HepG2 (cell line): ENCODE data around the gene FAM83G. TPM values are rescaled to one million over a fixed set of nuclear protein-coding genes. Genes with fewer than 3 reads are reported as not detected.

ENCODE experiments used
- ATAC-seq: fragments of 200-7000 bp; cut with Tn5 transposase; 3 replicates; pipeline ENCODE4 v1.9.1; 2020; ENCODE audit warnings: mild to moderate bottlenecking, moderate library complexity
- BruUV-seq: library from RNA; stranded (reverse); fragments of 400-500 nt; replicated peaks from 2 replicates; lab custom pipeline; 2021; lab: Mats Ljungman, UMichigan
- CTCF ChIA-PET: fragments of 300-600 bp; formaldehyde crosslinking; extraction: SDS; loops from one replicate; lab custom pipeline; 2021; ENCODE audit warnings: low total read pairs, inconsistent platforms, low intra/inter-chr PET ratio; lab: Yijun Ruan, JAX
- POLR2A ChIA-PET: fragments of 350-600 bp; sonication (Branson Sonifier 250); formaldehyde crosslinking; loops from one replicate; lab custom pipeline; 2020; ENCODE audit warnings: antibody characterized with exemption, inconsistent platforms; lab: Yijun Ruan, JAX
- DNase-seq: peaks from one replicate; pipeline ENCODE4 v3.0.0-alpha.2; 2015; ENCODE audit warnings: low spot score
- FAIRE-seq: peaks from 3 replicates; lab custom pipeline; 2011; peaks lifted over from hg19 to GRCh38; lab: Jason Lieb, UNC
- H2AFZ ChIP-seq: one replicate; pipeline ENCODE4 v1.6.1; 2011; ENCODE audit warnings: low read length, inconsistent platforms
- H3K27ac ChIP-seq: fragments of 300-600 bp; 3 replicates; pipeline ENCODE4 v1.8.0; 2011; ENCODE audit warnings: mixed run types, mild to moderate bottlenecking, mixed read lengths, low read length, inconsistent platforms; ENCODE audit not compliant: insufficient read depth; ENCODE audit errors: extremely low read length
- H3K27me3 ChIP-seq, 2 experiments: fragments of 200-600 bp in 1 of 2; 2 replicates in 1 of 2; 3 replicates in 1 of 2; pipeline versions ENCODE4 v1.6.0 to v1.8.0; 2011; ENCODE audit warnings: low read length in 2 of 2, mild to moderate bottlenecking in 2 of 2, moderate library complexity in 2 of 2, inconsistent platforms in 1 of 2; ENCODE audit not compliant: insufficient read depth in 2 of 2, control insufficient read depth in 1 of 2
- H3K36me3 ChIP-seq, 2 experiments: fragments of 200-600 bp in 1 of 2; replicated peaks in 1 of 2; 2 replicates in 1 of 2; 3 replicates in 1 of 2; pipeline versions ENCODE4 v1.5.1 to v1.8.0; 2011; ENCODE audit warnings: low read length in 2 of 2, inconsistent platforms in 1 of 2; ENCODE audit not compliant: insufficient read depth in 2 of 2, control insufficient read depth in 1 of 2
- H3K4me1 ChIP-seq: 2 replicates; pipeline ENCODE4 v1.5.1; 2012; ENCODE audit warnings: low read length, inconsistent platforms; ENCODE audit not compliant: insufficient read depth
- H3K4me2 ChIP-seq: 2 replicates; pipeline ENCODE4 v1.6.0; 2011; ENCODE audit warnings: low read depth, low read length, inconsistent platforms
- H3K4me3 ChIP-seq, 3 experiments: fragments of 200-600 bp in 1 of 3; sonication (generic), shearing (Covaris generic) in 1 of 3; replicated peaks in 1 of 3; 2 replicates each; pipeline ENCODE4 v1.5.1; 2011 to 2016; ENCODE audit warnings: low read length in 3 of 3, inconsistent platforms in 2 of 3, low read depth in 2 of 3, mild to moderate bottlenecking in 2 of 3, control low read depth in 1 of 3, mixed read lengths in 1 of 3; ENCODE audit not compliant: insufficient read depth in 1 of 3
- H3K79me2 ChIP-seq: one replicate; pipeline ENCODE4 v1.6.1; 2011; ENCODE audit warnings: low read length, inconsistent platforms; ENCODE audit not compliant: insufficient read depth
- H3K9ac ChIP-seq: 2 replicates; pipeline ENCODE4 v1.6.0; 2011; ENCODE audit warnings: mild to moderate bottlenecking, low read depth, low read length, inconsistent platforms; ENCODE audit not compliant: insufficient read depth
- H3K9me3 ChIP-seq: 2 replicates; pipeline ENCODE4 v1.5.1; 2012; ENCODE audit warnings: mild to moderate bottlenecking, low read length
- H4K20me1 ChIP-seq: 2 replicates; pipeline ENCODE4 v1.6.0; 2011; ENCODE audit warnings: inconsistent platforms, mild to moderate bottlenecking, low read length, moderate library complexity; ENCODE audit not compliant: insufficient read depth
- SATB2 ChIP-seq: sonication (generic); formaldehyde crosslinking; IDR thresholded peaks from 2 replicates; pipeline ENCODE4 v1.5.0; 2020; ENCODE audit warnings: missing genetic modification reagents
- ZNF687 ChIP-seq: sonication (generic); formaldehyde crosslinking; IDR thresholded peaks from 2 replicates; pipeline ENCODE4 v1.5.1; 2020; ENCODE audit warnings: mild to moderate bottlenecking, missing genetic modification reagents, moderate library complexity
- WGBS: methylation state at CpG from one replicate; pipeline ENCODE4 v1.1.6; 2017; ENCODE audit warnings: low lambda C conversion rate; 5-methylcytosine and 5-hydroxymethylcytosine counted together
- in situ Hi-C: cut with HindIII; loops from 2 replicates; pipeline ENCODE4 v1.10.0; 2017; ENCODE audit warnings: low pct_unique_long_range_greater_than_20kb; ENCODE audit not compliant: extremely low pct_ligation_motif_present
- intact Hi-C: fragments of 100-400 bp; cut with micrococcal nuclease; formaldehyde crosslinking; loops from one replicate; pipeline ENCODE4 v1.10.0; 2022; ENCODE audit not compliant: unreplicated experiment
- polyA plus RNA-seq, 8 experiments: library from polyadenylated mRNA; depleted of rRNA in 3 of 8; stranded (reverse) in 7 of 8; unstranded in 1 of 8; fragments of >200 nt; fragmentation: Illumina TruSeq in 4 of 8; extraction: Trizol in 4 of 8; gene quantifications; 2 replicates each; pipeline versions ENCODE4 v1.2.1 to v1.2.3, GENCODE V29; 2011 to 2016; ENCODE audit warnings: low read depth in 4 of 8, missing spikeins in 1 of 8, mixed read lengths in 1 of 8; ENCODE audit not compliant: insufficient read depth in 1 of 8
- total RNA-seq, 5 experiments: library from RNA; depleted of rRNA; stranded (reverse); fragments of >200 nt; fragmentation: Illumina TruSeq; extraction: Trizol; gene quantifications; 2 replicates each; pipeline ENCODE4 v1.2.3, GENCODE V29; 2016; ENCODE audit warnings: low read depth in 1 of 5

The FAM83G gene
- total and polyA plus RNA-seq, 2 of the 13 experiments (the other 11 are each of a cell fraction or from before 2014, with no cell fraction given), result 13.7 to 18.6 TPM

- Histone ChIP-seq H3K9ac (no peak overlapping the region), H3K27ac (no peak overlapping the region), H3K4me2 (no peak overlapping the region), H2AFZ (no peak overlapping the region), H3K27me3 (peaks cover 4 to 27% of the 10 kb centered on the region in 2 experiments; a peak in 2 of 5 replicates), H4K20me1 (no peaks in the 10 kb centered on the region), H3K9me3 (no peaks in the 10 kb centered on the region), H3K36me3 (no peaks in the 10 kb centered on the region), H3K4me3 (no peak overlapping the region), H3K4me1 (peaks cover 39% of the 10 kb centered on the region), H3K79me2 (no peaks in the 10 kb centered on the region)
- no peak for DNase-seq
- 43% methylated on average over 4 of the region's 22 CpGs for WGBS
- ATAC-seq, result no peak
- BruUV-seq, result no TSS peak
- TF ChIP-seq ZNF687 (CRISPR knock-in tag), result peak; percentile 14; the same call in 1 of the 2 replicates
- no peak for TF ChIP-seq SATB2 (CRISPR knock-in tag)
- CTCF ChIA-PET, result no interaction called here
- intact Hi-C loops, result loop anchor here (10.0 kb wide), 1 partner anchor 144 kb away; no protein-coding TSS in a partner anchor
- FAIRE-seq, result no peak
- POLR2A ChIA-PET, result no interaction called here
- in situ Hi-C loops, result no loop called here
Observed at GRCh38 chr17:18959071-18959844, 45.3 kb downstream of the FAM83G start.
